GM19351 (cell line): Measurements from ENCODE around the gene RSRP1.
"Not testable (repeated sequence)": the region's sequence is repeated elsewhere in the genome, so short reads cannot be mapped to it uniquely, and the experiment has no call there.

Source experiments
- ATAC-seq: cut with Tn5 transposase; IDR thresholded peaks from one replicate; pipeline ENCODE4 v1.9.1; 2021; ENCODE audit warnings: mild to moderate bottlenecking, moderate library complexity; ENCODE audit not compliant: unreplicated experiment

RSRP1 gene

GRCh38 chr1:25257196-25257595 lies 9.9 kb upstream of the RSRP1 start:
- ATAC-seq, result no peak

GRCh38 chr1:25256578-25256965 lies 9.3 kb upstream of the RSRP1 start:
- no peak for ATAC-seq

- no peak for ATAC-seq
These were observed 8.7 kb upstream of the RSRP1 start for GRCh38 chr1:25255706-25256577.

GRCh38 chr1:25253911-25254310 lies 6.7 kb upstream of the RSRP1 start:
- no peak for ATAC-seq

GRCh38 chr1:25247829-25248754 lies 838 bp upstream of the RSRP1 start:
- ATAC-seq, result peak; percentile 56

GRCh38 chr1:25246600-25247023 lies 642 bp downstream of the RSRP1 start:
- ATAC-seq, result no peak

GRCh38 chr1:25245809-25246599 lies 1.2 kb downstream of the RSRP1 start:
- ATAC-seq, result no peak

- no peak for ATAC-seq
These were observed 1.9 kb downstream of the RSRP1 start for GRCh38 chr1:25245393-25245792.

GRCh38 chr1:25243907-25244306 lies 3.3 kb downstream of the RSRP1 start:
- ATAC-seq, result no peak

- peak; percentile 68 for ATAC-seq
These were observed 7.3 kb downstream of the RSRP1 start for GRCh38 chr1:25239681-25240541.

GRCh38 chr1:25238046-25238445 lies 9.2 kb downstream of the RSRP1 start:
- no peak for ATAC-seq

- ATAC-seq, result not testable (repeated sequence)
These were observed 11.0 kb downstream of the RSRP1 start for GRCh38 chr1:25236261-25236660.

- ATAC-seq, result not testable (repeated sequence)
These were observed 11.8 kb downstream of the RSRP1 start for GRCh38 chr1:25235411-25235810.

GRCh38 chr1:25232866-25233784 lies 14.1 kb downstream of the RSRP1 start:
- peak; percentile 64 for ATAC-seq

GRCh38 chr1:25232027-25232865 lies 15.0 kb downstream of the RSRP1 start, which contains the start of gene SYF2:
TSS of gene SYF2 (minus strand) at chr1:25232502. CDS start at chr1:25232467, 35 bp downstream.
- ATAC-seq, result peak; percentile 79

GRCh38 chr1:25223471-25223870 lies 23.8 kb downstream of the RSRP1 start:
- no peak for ATAC-seq

GRCh38 chr1:25222606-25223005 lies 24.6 kb downstream of the RSRP1 start:
- ATAC-seq, result no peak

GRCh38 chr1:25220666-25221065 lies 26.6 kb downstream of the RSRP1 start:
- no peak for ATAC-seq
